OCI-LY7 (cell line): ENCODE results near the gene DBNDD2. TPM values are rescaled to one million over a fixed set of nuclear protein-coding genes. Genes with fewer than 3 reads are reported as not detected.

Experiments
- BruUV-seq: library from RNA; stranded (reverse); fragments of 400-500 nt; replicated peaks from 2 replicates; lab custom pipeline; 2021; lab: Mats Ljungman, UMichigan
- CTCF ChIA-PET: fragments of 300-600 bp; sonication (Branson Sonifier 250); formaldehyde crosslinking; loops from one replicate; lab custom pipeline; 2022; ENCODE audit warnings: antibody characterized with exemption; ENCODE audit not compliant: unreplicated experiment; lab: Charles Lee
- POLR2A ChIA-PET: fragments of 300-600 bp; sonication (Branson Sonifier 250); formaldehyde crosslinking; loops from one replicate; lab custom pipeline; 2022; ENCODE audit warnings: antibody characterized with exemption; lab: Charles Lee
- DNase-seq: peaks from one replicate; pipeline ENCODE4 v3.0.0-alpha.2; 2015; ENCODE audit warnings: low spot score
- H2AFZ ChIP-seq: fragments of 200-600 bp; sonication (generic), shearing (Covaris generic); 2 replicates; pipeline ENCODE4 v1.6.1; 2014; ENCODE audit warnings: mild to moderate bottlenecking, antibody characterized with exemption, low read length, moderate library complexity
- H3K27ac ChIP-seq: fragments of 200-600 bp; sonication (generic); 2 replicates; pipeline ENCODE4 v1.5.1; 2014; ENCODE audit warnings: mixed run types, low read depth, mild to moderate bottlenecking, moderate library complexity, low read length, inconsistent platforms; ENCODE audit not compliant: poor library complexity, severe bottlenecking
- H3K36me3 ChIP-seq: fragments of 200-600 bp; sonication (generic); 2 replicates; pipeline ENCODE4 v1.6.1; 2014; ENCODE audit warnings: mild to moderate bottlenecking, antibody characterized with exemption, low read length, moderate library complexity, mixed read lengths; ENCODE audit not compliant: insufficient read depth
- H3K4me1 ChIP-seq: fragments of 200-600 bp; sonication (generic); 2 replicates; pipeline ENCODE4 v1.5.1; 2014; ENCODE audit warnings: mild to moderate bottlenecking, low read length; ENCODE audit not compliant: insufficient read depth, poor library complexity, severe bottlenecking
- H3K4me2 ChIP-seq: fragments of 200-600 bp; sonication (generic); 2 replicates; pipeline ENCODE4 v1.6.1; 2014; ENCODE audit warnings: mild to moderate bottlenecking, low read length
- H3K4me3 ChIP-seq: fragments of 200-600 bp; sonication (generic); 2 replicates; pipeline ENCODE4 v1.5.1; 2014; ENCODE audit warnings: mild to moderate bottlenecking, low read depth, low read length; ENCODE audit not compliant: poor library complexity, severe bottlenecking
- H3K79me2 ChIP-seq: fragments of 200-600 bp; sonication (generic); 2 replicates; pipeline ENCODE4 v1.6.1; 2016; ENCODE audit warnings: low read depth, mild to moderate bottlenecking, low read length, moderate library complexity, mixed read lengths; ENCODE audit not compliant: insufficient read depth
- H3K9me2 ChIP-seq: fragments of 200-600 bp; sonication (generic); 2 replicates; pipeline ENCODE4 v1.6.1; 2016; ENCODE audit warnings: mild to moderate bottlenecking, low read length, mixed read lengths; ENCODE audit not compliant: insufficient read depth
- H3K9me3 ChIP-seq: fragments of 200-600 bp; sonication (generic); 2 replicates; pipeline ENCODE4 v1.6.1; 2014; ENCODE audit warnings: mild to moderate bottlenecking, mixed run types, low read length, mixed read lengths
- H4K20me1 ChIP-seq: fragments of 200-600 bp; sonication (generic); 2 replicates; pipeline ENCODE4 v1.6.1; 2014; ENCODE audit warnings: mild to moderate bottlenecking, antibody characterized with exemption, low read length, moderate library complexity, mixed read lengths; ENCODE audit not compliant: insufficient read depth
- EZH2phosphoT487 ChIP-seq: fragments of 200-600 bp; sonication (generic); IDR thresholded peaks from 2 replicates; pipeline ENCODE4 v1.6.1; 2018; ENCODE audit warnings: low read depth, borderline replicate concordance, mild to moderate bottlenecking, mixed run types, antibody characterized with exemption, low read length, moderate library complexity, mixed read lengths
- intact Hi-C: fragments of 100-400 bp; cut with micrococcal nuclease; formaldehyde crosslinking; loops from one replicate; pipeline ENCODE4 v1.10.0; 2022; ENCODE audit not compliant: unreplicated experiment
- total RNA-seq, 2 experiments: library from RNA; depleted of rRNA in 1 of 2; stranded (reverse); fragments of >200 nt in 1 of 2; shearing (Covaris generic) in 1 of 2; gene quantifications; 2 replicates each; pipeline ENCODE4 v1.2.3, GENCODE V29; 2014 to 2022
- TF ChIP-seq, protein P1 (sequence below): fragments of 200-600 bp; sonication (generic); conservative IDR thresholded peaks from 2 replicates; pipeline ENCODE4 v1.5.1; 2014; ENCODE audit warnings: mild to moderate bottlenecking, antibody characterized with exemption, low read length, moderate library complexity, mixed read lengths

The DBNDD2 gene
- total RNA-seq, 2 experiments from 2014 or later, result 0.57 TPM; not detected in 1

DNA sequence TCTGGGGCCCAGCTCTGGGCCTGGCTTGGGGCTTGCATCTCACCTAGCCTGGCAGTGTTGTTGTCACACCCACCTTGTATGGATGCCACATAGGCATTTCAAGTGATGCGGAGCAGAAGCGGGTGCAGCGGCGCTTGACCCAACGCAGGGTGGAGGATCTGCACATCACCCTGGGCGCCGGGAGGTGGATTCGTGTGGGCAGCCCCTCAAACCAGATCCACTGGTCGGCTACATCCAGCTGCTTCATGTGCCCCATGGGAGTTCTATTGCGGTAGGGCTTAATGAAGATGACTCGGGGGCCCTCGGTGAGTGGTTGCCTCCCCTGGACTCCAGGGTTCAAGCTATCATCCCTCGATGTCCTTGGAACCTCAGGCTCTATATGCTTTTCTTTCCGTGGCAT, 33.1 kb upstream of the DBNDD2 start:
- H3K9me2 ChIP-seq, result no peaks in the 10 kb centered on the region
- H2AFZ ChIP-seq, result no peak overlapping the region
- H4K20me1 ChIP-seq, result no peaks in the 10 kb centered on the region
- no peak overlapping the region for H3K4me2 ChIP-seq
- BruUV-seq, result no TSS peak
- H3K36me3 ChIP-seq, result peaks cover 9% of the 10 kb centered on the region
- intact Hi-C loops, result loop anchor here (1.0 kb wide), 1 partner anchor 62 kb away; no protein-coding TSS in a partner anchor
- H3K4me3 ChIP-seq, result no peak overlapping the region
- ChIA-PET CTCF (interaction anchor here (2.3 kb wide), 1 partner anchor 62 kb away, joined by 7 read pairs; no protein-coding TSS in a partner anchor), POLR2A (no interaction called here)
- no peaks in the 10 kb centered on the region for H3K9me3 ChIP-seq
- peaks cover 24% of the 10 kb centered on the region for H3K4me1 ChIP-seq
- no peak overlapping the region for H3K27ac ChIP-seq
- TF ChIP-seq, protein P1, sequence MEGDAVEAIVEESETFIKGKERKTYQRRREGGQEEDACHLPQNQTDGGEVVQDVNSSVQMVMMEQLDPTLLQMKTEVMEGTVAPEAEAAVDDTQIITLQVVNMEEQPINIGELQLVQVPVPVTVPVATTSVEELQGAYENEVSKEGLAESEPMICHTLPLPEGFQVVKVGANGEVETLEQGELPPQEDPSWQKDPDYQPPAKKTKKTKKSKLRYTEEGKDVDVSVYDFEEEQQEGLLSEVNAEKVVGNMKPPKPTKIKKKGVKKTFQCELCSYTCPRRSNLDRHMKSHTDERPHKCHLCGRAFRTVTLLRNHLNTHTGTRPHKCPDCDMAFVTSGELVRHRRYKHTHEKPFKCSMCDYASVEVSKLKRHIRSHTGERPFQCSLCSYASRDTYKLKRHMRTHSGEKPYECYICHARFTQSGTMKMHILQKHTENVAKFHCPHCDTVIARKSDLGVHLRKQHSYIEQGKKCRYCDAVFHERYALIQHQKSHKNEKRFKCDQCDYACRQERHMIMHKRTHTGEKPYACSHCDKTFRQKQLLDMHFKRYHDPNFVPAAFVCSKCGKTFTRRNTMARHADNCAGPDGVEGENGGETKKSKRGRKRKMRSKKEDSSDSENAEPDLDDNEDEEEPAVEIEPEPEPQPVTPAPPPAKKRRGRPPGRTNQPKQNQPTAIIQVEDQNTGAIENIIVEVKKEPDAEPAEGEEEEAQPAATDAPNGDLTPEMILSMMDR, result no peak
- no peak for TF ChIP-seq EZH2phosphoT487
- H3K79me2 ChIP-seq, result no peaks in the 10 kb centered on the region
- DNase-seq, result no peak

DNA sequence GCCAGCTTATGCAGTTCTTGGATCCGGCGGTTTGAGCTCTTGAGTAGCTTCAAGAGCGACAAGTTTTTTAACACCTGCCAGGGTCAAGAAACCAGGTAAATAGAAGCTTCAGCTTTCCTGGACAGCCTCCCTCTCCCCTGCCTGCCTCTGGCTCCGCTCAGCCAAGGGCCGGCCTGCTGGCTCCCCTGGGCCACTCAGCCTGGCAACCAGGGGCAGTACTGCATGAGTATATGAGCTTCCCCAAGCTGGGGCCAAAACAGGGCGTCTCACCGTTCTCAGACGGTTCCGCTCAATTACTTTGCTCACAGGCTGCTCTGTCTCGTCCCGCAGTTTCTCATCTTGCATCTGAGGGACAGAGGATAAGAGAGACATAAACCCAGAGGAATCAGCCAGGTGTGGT, 30.8 kb upstream of the DBNDD2 start:
- BruUV-seq, result no TSS peak
- intact Hi-C loops, result no loop called here

DNA sequence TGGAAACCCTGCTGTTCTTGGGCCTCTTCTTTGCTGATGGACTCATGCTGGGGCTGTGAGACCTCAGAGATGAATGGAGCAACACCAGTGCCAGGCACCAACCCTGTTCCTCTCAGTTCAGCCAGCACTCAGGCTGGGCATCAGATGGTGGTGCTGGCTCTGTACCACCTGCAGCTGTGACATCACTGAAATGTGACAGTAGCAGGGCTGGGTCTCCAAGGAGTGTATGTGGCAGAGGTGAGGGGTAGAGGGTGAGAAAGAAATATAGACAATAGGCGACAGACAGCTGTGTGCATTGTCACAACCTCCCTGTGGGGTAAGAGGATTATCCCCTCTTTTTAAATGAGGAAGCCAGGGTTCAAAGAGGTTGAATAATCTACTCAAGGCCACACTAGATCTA, 29.9 kb upstream of the DBNDD2 start, which contains the start of gene TP53TG5:
Gene TP53TG5, minus strand, starts transcription at position 135 of the 400 bp plus-strand sequence. Its CDS starts 89 bp downstream, at position 46.
- Histone ChIP-seq H4K20me1 (no peaks in the 10 kb centered on the region), H3K9me3 (no peaks in the 10 kb centered on the region), H3K9me2 (no peaks in the 10 kb centered on the region), H3K4me3 (no peak within 1 kb of the TSS), H3K36me3 (peaks cover 5% of the 10 kb centered on the region; the same call in 1 of the 2 replicates), H3K27ac (no peak within 1 kb of the TSS), H3K79me2 (no peaks in the 10 kb centered on the region), H3K4me2 (no peak within 1 kb of the TSS), H3K4me1 (peaks cover 13% of the 10 kb centered on the region), H2AFZ (no peak within 1 kb of the TSS)
- CTCF ChIA-PET, result no interaction called here
- BruUV-seq, result no TSS peak
- TF ChIP-seq, protein P1, result no peak
- no peak for TF ChIP-seq EZH2phosphoT487
- no peak for DNase-seq
- intact Hi-C loops, result no loop called here
- POLR2A ChIA-PET, result no interaction called here

More for the DNA sequence above, 30.8 kb upstream of the DBNDD2 start:
- H3K4me1 ChIP-seq, result peaks cover 14% of the 10 kb centered on the region
- TF ChIP-seq, protein P1, result no peak
- TF ChIP-seq EZH2phosphoT487, result no peak
- ChIA-PET POLR2A (interaction anchor here (0.9 to 1.3 kb wide), 2 partner anchors 42 to 75 kb away, joined by 3 read pairs; no protein-coding TSS in a partner anchor), CTCF (interaction anchor here (0.7 kb wide), 1 partner anchor 60 kb away, joined by 3 read pairs; no protein-coding TSS in a partner anchor)
- no peaks in the 10 kb centered on the region for H3K79me2 ChIP-seq
- no peaks in the 10 kb centered on the region for H3K9me3 ChIP-seq
- H3K27ac ChIP-seq, result no peak overlapping the region
- no peak overlapping the region for H2AFZ ChIP-seq
- no peaks in the 10 kb centered on the region for H3K9me2 ChIP-seq
- H3K4me2 ChIP-seq, result no peak overlapping the region
- no peak for DNase-seq
- no peak overlapping the region for H3K4me3 ChIP-seq
- H3K36me3 ChIP-seq, result peaks cover 5% of the 10 kb centered on the region; the same call in 1 of the 2 replicates
- H4K20me1 ChIP-seq, result no peaks in the 10 kb centered on the region
